ENCODE measurements around the gene LSM5. TPM values are rescaled to one million over a fixed set of nuclear protein-coding genes. Genes with fewer than 3 reads are reported as not detected.

LSM5 gene
- total RNA-seq, 1 experiment from 2014 or later: 160 TPM

GRCh38 chr7:32458025-32458424, 32.2 kb downstream of the LSM5 start:
- H3K27ac Mint-ChIP-seq (ENCODE audit: unreplicated experiment): no peak overlapping the region
- H3K27me3 Mint-ChIP-seq (ENCODE audit: unreplicated experiment): peaks cover 47% of the 10 kb centered on the region
- BruUV-seq (replicated peaks): no TSS peak
- CTCF ChIA-PET: no interaction called here
- H3K9me3 Mint-ChIP-seq (ENCODE audit: low read depth, unreplicated experiment): no peaks in the 10 kb centered on the region
- no peaks in the 10 kb centered on the region for H3K4me1 Mint-ChIP-seq (ENCODE audit: low read depth, unreplicated experiment)
- TF ChIP-seq CTCF (IDR thresholded peaks at IDR 0.05; ENCODE audit: unreplicated experiment): no peak
- intact Hi-C loops (cut with micrococcal nuclease; ENCODE audit: unreplicated experiment): loop anchor here (10.0 kb wide), 1 partner anchor 223 kb away; no protein-coding TSS in a partner anchor
- no peak overlapping the region for H3K4me3 Mint-ChIP-seq (ENCODE audit: low read depth, unreplicated experiment)
- H3K36me3 Mint-ChIP-seq (ENCODE audit: insufficient read depth, unreplicated experiment): no peaks in the 10 kb centered on the region
- DNase-seq: no peak

- no peak for TF ChIP-seq CTCF (IDR thresholded peaks at IDR 0.05; ENCODE audit: unreplicated experiment)
- no peak overlapping the region for H3K4me3 Mint-ChIP-seq (ENCODE audit: low read depth, unreplicated experiment)
- no peak for DNase-seq
- peaks cover 3% of the 10 kb centered on the region for H3K9me3 Mint-ChIP-seq (ENCODE audit: low read depth, unreplicated experiment)
- H3K4me1 Mint-ChIP-seq (ENCODE audit: low read depth, unreplicated experiment): no peaks in the 10 kb centered on the region
- no peaks in the 10 kb centered on the region for H3K36me3 Mint-ChIP-seq (ENCODE audit: insufficient read depth, unreplicated experiment)
- peaks cover 83% of the 10 kb centered on the region for H3K27me3 Mint-ChIP-seq (ENCODE audit: unreplicated experiment)
- no TSS peak for BruUV-seq (replicated peaks)
- no peak overlapping the region for H3K27ac Mint-ChIP-seq (ENCODE audit: unreplicated experiment)
- intact Hi-C loops (cut with micrococcal nuclease; ENCODE audit: unreplicated experiment): loop anchor here (10.0 kb wide), 1 partner anchor 219 kb away; no protein-coding TSS in a partner anchor
- CTCF ChIA-PET: interaction anchor here (0.5 kb wide), 1 partner anchor 50 kb away, joined by 3 read pairs; no protein-coding TSS in a partner anchor
Observed at GRCh38 chr7:32453341-32454011, 36.7 kb downstream of the LSM5 start.

- intact Hi-C loops (cut with micrococcal nuclease; ENCODE audit: unreplicated experiment): no loop called here
- CTCF ChIA-PET: no interaction called here
- TF ChIP-seq CTCF (IDR thresholded peaks at IDR 0.05; ENCODE audit: unreplicated experiment): no peak
- Mint-ChIP-seq H3K9me3 (ENCODE audit: low read depth, unreplicated experiment) (peaks cover 3% of the 10 kb centered on the region), H3K27me3 (ENCODE audit: unreplicated experiment) (peaks cover 77% of the 10 kb centered on the region), H3K36me3 (ENCODE audit: insufficient read depth, unreplicated experiment) (no peaks in the 10 kb centered on the region), H3K4me1 (ENCODE audit: low read depth, unreplicated experiment) (no peaks in the 10 kb centered on the region), H3K4me3 (ENCODE audit: low read depth, unreplicated experiment) (no peak overlapping the region), H3K27ac (ENCODE audit: unreplicated experiment) (no peak overlapping the region)
- BruUV-seq (replicated peaks): no TSS peak
- no peak for DNase-seq
Observed at GRCh38 chr7:32447218-32447617, 43.0 kb downstream of the LSM5 start.

GRCh38 chr7:32436146-32436928, 53.8 kb downstream of the LSM5 start:
- no peak for TF ChIP-seq CTCF (IDR thresholded peaks at IDR 0.05; ENCODE audit: unreplicated experiment)
- Mint-ChIP-seq H3K9me3 (ENCODE audit: low read depth, unreplicated experiment) (no peaks in the 10 kb centered on the region), H3K36me3 (ENCODE audit: insufficient read depth, unreplicated experiment) (no peaks in the 10 kb centered on the region), H3K27ac (ENCODE audit: unreplicated experiment) (no peak overlapping the region), H3K4me3 (ENCODE audit: low read depth, unreplicated experiment) (no peak overlapping the region), H3K27me3 (ENCODE audit: unreplicated experiment) (peaks cover 82% of the 10 kb centered on the region), H3K4me1 (ENCODE audit: low read depth, unreplicated experiment) (no peaks in the 10 kb centered on the region)
- BruUV-seq (replicated peaks): no TSS peak
- intact Hi-C loops (cut with micrococcal nuclease; ENCODE audit: unreplicated experiment): no loop called here
- CTCF ChIA-PET: no interaction called here
- no peak for DNase-seq

Other genes starting within 250 kb of the LSM5 start
- 86.1 and 86.6 TPM in 2 replicates for gene AVL9, start 5.1 kb upstream of the LSM5 start, total RNA-seq (2022)

Data from Calu3 (cell line).